GM12892 (cell line): ENCODE data around the gene ACOT7.

Experiments used
- DNase-seq: peaks from one replicate; pipeline ENCODE4 v3.0.0; 2011; ENCODE audit not compliant: insufficient read length
- FAIRE-seq: peaks from 2 replicates; lab custom pipeline; 2011; peaks lifted over from hg19 to GRCh38; lab: Jason Lieb, UNC
- POLR2A ChIP-seq: IDR thresholded peaks from 2 replicates; pipeline ENCODE4 v1.6.1; 2011; ENCODE audit warnings: low read depth, low read length, control low read depth
- POLR2AphosphoS5 ChIP-seq: IDR thresholded peaks from 2 replicates; pipeline ENCODE4 v1.6.1; 2011; ENCODE audit warnings: low read depth, low read length, control low read depth
- TAF1 ChIP-seq: IDR thresholded peaks from 2 replicates; pipeline ENCODE4 v1.6.1; 2011; ENCODE audit warnings: low read depth, mild to moderate bottlenecking, control low read depth, low read length, borderline replicate concordance

The ACOT7 gene

GRCh38 chr1:6288026-6288425 is 105.5 kb downstream of the ACOT7 start:
- TF ChIP-seq TAF1 (no peak), POLR2A (no peak), POLR2AphosphoS5 (no peak)
- FAIRE-seq: no peak
- DNase-seq: no peak

GRCh38 chr1:6287431-6287886 is 106.1 kb downstream of the ACOT7 start:
- FAIRE-seq: no peak
- TF ChIP-seq TAF1 (no peak), POLR2AphosphoS5 (no peak), POLR2A (no peak)
- DNase-seq: no peak

GRCh38 chr1:6287029-6287428 is 106.5 kb downstream of the ACOT7 start:
- FAIRE-seq: no peak
- no peak for DNase-seq
- TF ChIP-seq POLR2AphosphoS5 (no peak), POLR2A (no peak), TAF1 (no peak)

GRCh38 chr1:6286266-6286665 is 107.3 kb downstream of the ACOT7 start:
- no peak for FAIRE-seq
- TF ChIP-seq POLR2A: no peak
- no peak for TF ChIP-seq POLR2AphosphoS5

GRCh38 chr1:6285336-6285735 is 108.2 kb downstream of the ACOT7 start:
- FAIRE-seq (no peak), DNase-seq (no peak)
- TF ChIP-seq TAF1 (no peak), POLR2A (no peak), POLR2AphosphoS5 (no peak)

More at GRCh38 chr1:6286266-6286665, 107.3 kb downstream of the ACOT7 start:
- DNase-seq: no peak

- DNase-seq (no peak), FAIRE-seq (no peak)
- TF ChIP-seq POLR2A (no peak), POLR2AphosphoS5 (no peak), TAF1 (no peak)
Measured at GRCh38 chr1:6282577-6283270, 110.8 kb downstream of the ACOT7 start.

- DNase-seq: no peak
- no peak for TF ChIP-seq TAF1
- TF ChIP-seq POLR2AphosphoS5: no peak
- TF ChIP-seq POLR2A: no peak
- no peak for FAIRE-seq
Measured at GRCh38 chr1:6281511-6282402, 111.8 kb downstream of the ACOT7 start.

- TF ChIP-seq POLR2AphosphoS5 (no peak), TAF1 (no peak), POLR2A (no peak)
- FAIRE-seq: no peak
Measured at GRCh38 chr1:6280761-6281451, 112.7 kb downstream of the ACOT7 start.

GRCh38 chr1:6279613-6280383 is 113.8 kb downstream of the ACOT7 start:
- FAIRE-seq (no peak), DNase-seq (no peak)
- TF ChIP-seq POLR2A (no peak), POLR2AphosphoS5 (no peak), TAF1 (no peak)

More at GRCh38 chr1:6280761-6281451, 112.7 kb downstream of the ACOT7 start:
- no peak for DNase-seq

GRCh38 chr1:6279066-6279465 is 114.5 kb downstream of the ACOT7 start:
- no peak for DNase-seq
- TF ChIP-seq TAF1 (no peak), POLR2AphosphoS5 (no peak), POLR2A (no peak)
- no peak for FAIRE-seq

- FAIRE-seq (no peak), DNase-seq (no peak)
- no peak for TF ChIP-seq TAF1
- TF ChIP-seq POLR2A: no peak
- TF ChIP-seq POLR2AphosphoS5: no peak
Measured at GRCh38 chr1:6278263-6278662, 115.3 kb downstream of the ACOT7 start.
